GM23338 (cell line): ENCODE measurements around the gene ACOT2.
"Not testable (repeated sequence)": the region's sequence is repeated elsewhere in the genome, so short reads cannot be mapped to it uniquely, and the experiment has no call there.

Experiments used
- CREB1 ChIP-seq: fragments of 250-450 bp; sonication (Bioruptor Pico); IDR thresholded peaks from 2 replicates; pipeline ENCODE4 v1.5.0; 2020; ENCODE audit warnings: low read depth, mild to moderate bottlenecking, moderate library complexity
- EZH2 ChIP-seq: fragments of 200-600 bp; sonication (generic); IDR thresholded peaks from one replicate; pipeline ENCODE4 v1.8.0; 2017; ENCODE audit warnings: antibody characterized with exemption, mild to moderate bottlenecking, low read depth; ENCODE audit not compliant: unreplicated experiment
- EZH2phosphoT487 ChIP-seq: fragments of 200-600 bp; sonication (generic); IDR thresholded peaks from one replicate; pipeline ENCODE4 v1.8.1; 2018; ENCODE audit warnings: antibody characterized with exemption; ENCODE audit not compliant: unreplicated experiment
- POLR2AphosphoS5 ChIP-seq: IDR thresholded peaks from 2 replicates; pipeline ENCODE4 v1.6.1; 2016; ENCODE audit warnings: antibody characterized with exemption, low read depth
- TF ChIP-seq, protein P1 (sequence below), 2 experiments: fragments of 200-600 bp in 1 of 2; sonication (generic) in 1 of 2; conservative IDR thresholded peaks; 2 replicates each; pipeline versions ENCODE4 v1.5.1 to v1.6.1; 2016 to 2017; ENCODE audit warnings: antibody characterized with exemption in 2 of 2, low read depth in 2 of 2, mild to moderate bottlenecking in 2 of 2, moderate library complexity in 1 of 2

DNA sequence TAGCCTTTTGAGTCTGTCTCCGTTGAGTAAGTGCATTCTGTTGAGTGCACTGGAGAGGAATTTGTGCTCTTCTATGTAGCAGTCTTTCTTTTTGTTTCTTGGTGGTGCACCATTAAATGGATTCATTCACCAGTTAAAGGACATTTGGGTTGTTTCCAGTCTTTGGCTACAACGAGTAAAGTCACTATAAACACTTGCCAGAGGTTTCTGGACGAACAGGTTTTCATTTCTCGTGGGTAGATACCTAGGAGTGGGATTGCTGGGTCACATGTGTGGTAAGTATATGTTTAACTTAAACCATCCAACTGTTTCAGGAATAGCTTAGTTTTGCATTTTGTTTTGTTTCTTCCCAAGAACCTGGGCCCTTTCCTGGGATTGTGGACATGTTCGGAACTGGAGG, 4.0 kb downstream of the ACOT2 start:
- TF ChIP-seq POLR2AphosphoS5, EZH2, EZH2phosphoT487, CREB1: not testable (repeated sequence)
- TF ChIP-seq, protein P1, sequence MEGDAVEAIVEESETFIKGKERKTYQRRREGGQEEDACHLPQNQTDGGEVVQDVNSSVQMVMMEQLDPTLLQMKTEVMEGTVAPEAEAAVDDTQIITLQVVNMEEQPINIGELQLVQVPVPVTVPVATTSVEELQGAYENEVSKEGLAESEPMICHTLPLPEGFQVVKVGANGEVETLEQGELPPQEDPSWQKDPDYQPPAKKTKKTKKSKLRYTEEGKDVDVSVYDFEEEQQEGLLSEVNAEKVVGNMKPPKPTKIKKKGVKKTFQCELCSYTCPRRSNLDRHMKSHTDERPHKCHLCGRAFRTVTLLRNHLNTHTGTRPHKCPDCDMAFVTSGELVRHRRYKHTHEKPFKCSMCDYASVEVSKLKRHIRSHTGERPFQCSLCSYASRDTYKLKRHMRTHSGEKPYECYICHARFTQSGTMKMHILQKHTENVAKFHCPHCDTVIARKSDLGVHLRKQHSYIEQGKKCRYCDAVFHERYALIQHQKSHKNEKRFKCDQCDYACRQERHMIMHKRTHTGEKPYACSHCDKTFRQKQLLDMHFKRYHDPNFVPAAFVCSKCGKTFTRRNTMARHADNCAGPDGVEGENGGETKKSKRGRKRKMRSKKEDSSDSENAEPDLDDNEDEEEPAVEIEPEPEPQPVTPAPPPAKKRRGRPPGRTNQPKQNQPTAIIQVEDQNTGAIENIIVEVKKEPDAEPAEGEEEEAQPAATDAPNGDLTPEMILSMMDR (conservative IDR thresholded peaks at IDR 0.05; ENCODE audit: low read depth in 2 of 2): not testable (repeated sequence)
